ENCODE measurements around the gene NUCB1.
"Not testable (repeated sequence)": the region's sequence is repeated elsewhere in the genome, so short reads cannot be mapped to it uniquely, and the experiment has no call there.

Gene NUCB1

GRCh38 chr19:48874303-48875135, 25.6 kb upstream of the NUCB1 start:
- DNase-seq (ENCODE audit: low read depth), result no peak

- DNase-seq (ENCODE audit: low read depth), result not testable (repeated sequence)
Observed at GRCh38 chr19:48876043-48876981, 23.8 kb upstream of the NUCB1 start.

GRCh38 chr19:48877855-48878195, 22.3 kb upstream of the NUCB1 start:
- no peak for DNase-seq (ENCODE audit: low read depth)

- no peak for DNase-seq (ENCODE audit: low read depth)
Observed at GRCh38 chr19:48878196-48879024, 21.7 kb upstream of the NUCB1 start.

GRCh38 chr19:48879025-48879637, 21.0 kb upstream of the NUCB1 start:
- no peak for DNase-seq (ENCODE audit: low read depth)

- DNase-seq (ENCODE audit: low read depth), result not testable (repeated sequence)
Observed at GRCh38 chr19:48879696-48880095, 20.4 kb upstream of the NUCB1 start.

- DNase-seq (ENCODE audit: low read depth), result no peak
Observed at GRCh38 chr19:48881741-48882657, 18.1 kb upstream of the NUCB1 start.

- DNase-seq (ENCODE audit: low read depth), result no peak
Observed at GRCh38 chr19:48883726-48884125, 16.4 kb upstream of the NUCB1 start.

GRCh38 chr19:48887861-48888612, 12.1 kb upstream of the NUCB1 start:
- DNase-seq (ENCODE audit: low read depth), result no peak

- DNase-seq (ENCODE audit: low read depth), result not testable (repeated sequence)
Observed at GRCh38 chr19:48889496-48889895, 10.6 kb upstream of the NUCB1 start.

GRCh38 chr19:48890551-48890950, 9.6 kb upstream of the NUCB1 start:
- DNase-seq (ENCODE audit: low read depth), result no peak

- DNase-seq (ENCODE audit: low read depth), result no peak
Observed at GRCh38 chr19:48895226-48895625, 4.9 kb upstream of the NUCB1 start.

- no peak for DNase-seq (ENCODE audit: low read depth)
Observed at GRCh38 chr19:48896191-48896720, 3.9 kb upstream of the NUCB1 start.

- no peak for DNase-seq (ENCODE audit: low read depth)
Observed at GRCh38 chr19:48897181-48897580, 2.9 kb upstream of the NUCB1 start.

GRCh38 chr19:48899386-48899749, 744 bp upstream of the NUCB1 start:
- DNase-seq (ENCODE audit: low read depth), result not testable (repeated sequence)

- DNase-seq (ENCODE audit: low read depth), result no peak
Observed at GRCh38 chr19:48900477-48901406, 630 bp downstream of the NUCB1 start.

GRCh38 chr19:48902291-48902690, 2.2 kb downstream of the NUCB1 start:
- not testable (repeated sequence) for DNase-seq (ENCODE audit: low read depth)

- DNase-seq (ENCODE audit: low read depth), result not testable (repeated sequence)
Observed at GRCh38 chr19:48903788-48904187, 3.7 kb downstream of the NUCB1 start.

Measured in stimulated activated CD8-positive, alpha-beta memory T cell treated with anti-CD3 and anti-CD28 coated beads, Interleukin-12 subunit alpha, Interleukin-12 subunit beta, amount 100 ng/mL, for 4 hours (primary cell).